ENCODE results near the gene IGF1. TPM values are rescaled to one million over a fixed set of nuclear protein-coding genes. Genes with fewer than 3 reads are reported as not detected.

Gene IGF1
- total and polyA plus RNA-seq, 11 donors = 1.9 to 30.3 (median 13.3) TPM

GRCh38 chr12:102471556-102471955, 8.8 kb downstream of the IGF1 start:
- intact Hi-C loops (cut with DNase I) = no loop called here
- Histone ChIP-seq H3K4me1 (peaks cover 0 to 6% (median 0%) of the 10 kb centered on the region in 12 donors), H3K36me3 (peaks cover 0 to 12% (median 0%) of the 10 kb centered on the region in 9 donors), H3K9me3 (no peaks in the 10 kb centered on the region), H3K27me3 (peaks cover 0 to 4% (median 0%) of the 10 kb centered on the region in 9 donors), H3K4me3 (no peak overlapping the region), H3K27ac (no peak overlapping the region)
- ATAC-seq (no peak), DNase-seq (no peak)
- 70 to 75% (median 72%) methylated on average over 2 of the region's 2 CpGs for WGBS, 4 donors
- no peak for TF ChIP-seq POLR2A (IDR thresholded peaks at IDR 0.05)
- TF ChIP-seq, protein P1, sequence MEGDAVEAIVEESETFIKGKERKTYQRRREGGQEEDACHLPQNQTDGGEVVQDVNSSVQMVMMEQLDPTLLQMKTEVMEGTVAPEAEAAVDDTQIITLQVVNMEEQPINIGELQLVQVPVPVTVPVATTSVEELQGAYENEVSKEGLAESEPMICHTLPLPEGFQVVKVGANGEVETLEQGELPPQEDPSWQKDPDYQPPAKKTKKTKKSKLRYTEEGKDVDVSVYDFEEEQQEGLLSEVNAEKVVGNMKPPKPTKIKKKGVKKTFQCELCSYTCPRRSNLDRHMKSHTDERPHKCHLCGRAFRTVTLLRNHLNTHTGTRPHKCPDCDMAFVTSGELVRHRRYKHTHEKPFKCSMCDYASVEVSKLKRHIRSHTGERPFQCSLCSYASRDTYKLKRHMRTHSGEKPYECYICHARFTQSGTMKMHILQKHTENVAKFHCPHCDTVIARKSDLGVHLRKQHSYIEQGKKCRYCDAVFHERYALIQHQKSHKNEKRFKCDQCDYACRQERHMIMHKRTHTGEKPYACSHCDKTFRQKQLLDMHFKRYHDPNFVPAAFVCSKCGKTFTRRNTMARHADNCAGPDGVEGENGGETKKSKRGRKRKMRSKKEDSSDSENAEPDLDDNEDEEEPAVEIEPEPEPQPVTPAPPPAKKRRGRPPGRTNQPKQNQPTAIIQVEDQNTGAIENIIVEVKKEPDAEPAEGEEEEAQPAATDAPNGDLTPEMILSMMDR (IDR thresholded peaks at IDR 0.05) = no peak

- intact Hi-C loops (cut with DNase I) = no loop called here
- DNase-seq (no peak), ATAC-seq (no peak)
- Histone ChIP-seq H3K36me3 (peaks cover 0 to 12% (median 0%) of the 10 kb centered on the region in 9 donors), H3K27ac (no peak overlapping the region), H3K4me3 (no peak overlapping the region), H3K9me3 (no peaks in the 10 kb centered on the region), H3K27me3 (peaks cover 0 to 4% (median 0%) of the 10 kb centered on the region in 9 donors), H3K4me1 (peaks cover 0 to 6% (median 0%) of the 10 kb centered on the region in 12 donors)
- TF ChIP-seq POLR2A (IDR thresholded peaks at IDR 0.05) = no peak
- TF ChIP-seq, protein P1 (IDR thresholded peaks at IDR 0.05) = no peak
- 56 to 65% (median 58%) methylated on average over 3 of the region's 3 CpGs for WGBS, 4 donors
Observed at GRCh38 chr12:102470945-102471344, 9.4 kb downstream of the IGF1 start.

- no peak overlapping the region for H3K27ac ChIP-seq
- no peaks in the 10 kb centered on the region for H3K9me3 ChIP-seq
- ATAC-seq (no peak), DNase-seq (no peak)
- H3K4me3 ChIP-seq = no peak overlapping the region
- intact Hi-C loops (cut with DNase I) = no loop called here
- H3K4me1 ChIP-seq = peaks cover 0 to 9% (median 0%) of the 10 kb centered on the region in 12 donors
- TF ChIP-seq, protein P1 (IDR thresholded peaks at IDR 0.05) = no peak
- TF ChIP-seq POLR2A (IDR thresholded peaks at IDR 0.05) = no peak
- H3K27me3 ChIP-seq = no peaks in the 10 kb centered on the region
- 72 to 84% (median 82%) methylated on average over 5 of the region's 5 CpGs for WGBS, 4 donors
- H3K36me3 ChIP-seq = peaks cover 0 to 6% (median 0%) of the 10 kb centered on the region in 9 donors
Observed at GRCh38 chr12:102468261-102468915, 12.0 kb downstream of the IGF1 start.

DNA sequence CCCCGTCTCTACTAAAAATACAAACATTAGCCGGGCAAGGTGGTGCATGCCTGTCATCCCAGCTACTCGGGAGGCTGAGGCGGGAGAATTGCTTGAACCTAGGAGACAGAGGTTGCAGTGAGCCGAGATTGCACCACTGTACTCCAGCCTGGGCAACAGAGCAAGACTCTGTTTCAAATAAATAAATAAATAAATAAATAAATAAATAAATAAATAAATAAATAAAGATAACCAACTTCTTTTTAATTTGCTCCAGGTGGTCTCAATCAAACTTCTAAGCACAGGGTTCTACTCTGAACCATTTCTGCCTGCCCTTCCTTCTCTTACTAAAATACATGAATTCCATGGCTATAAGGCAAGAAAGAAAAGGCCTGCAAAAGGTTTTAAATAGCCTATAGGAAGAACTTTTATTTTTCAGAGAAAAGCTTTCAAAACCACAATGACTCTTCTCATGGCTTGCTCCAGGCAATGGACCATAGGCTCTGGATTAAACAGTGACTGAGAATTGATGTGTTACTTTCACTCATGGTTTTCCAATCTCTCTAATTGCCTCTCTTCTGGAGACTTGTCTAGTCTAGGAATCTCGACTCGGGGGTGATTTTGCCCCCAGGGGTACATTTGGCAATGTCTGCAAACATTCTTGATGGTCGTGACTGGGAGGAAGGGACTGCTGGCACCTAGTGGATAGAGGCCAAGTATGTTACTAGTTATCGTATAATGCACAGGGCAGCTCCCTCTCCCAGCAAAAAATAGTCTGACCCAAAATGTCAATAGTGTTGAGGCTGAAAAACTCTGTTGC, 14.4 kb downstream of the IGF1 start:
- 81 to 90% (median 86%) methylated on average over 9 of the region's 9 CpGs for WGBS, 4 donors
- Histone ChIP-seq H3K27me3 (no peaks in the 10 kb centered on the region), H3K4me1 (peaks cover 0 to 13% (median 0%) of the 10 kb centered on the region in 12 donors), H3K9me3 (no peaks in the 10 kb centered on the region), H3K4me3 (no peak overlapping the region), H3K27ac (no peak overlapping the region), H3K36me3 (peaks cover 0 to 6% (median 0%) of the 10 kb centered on the region in 9 donors)
- DNase-seq (no peak), ATAC-seq (no peak)
- intact Hi-C loops (cut with DNase I) = no loop called here
- TF ChIP-seq POLR2A (IDR thresholded peaks at IDR 0.05) = no peak
- TF ChIP-seq, protein P1 (IDR thresholded peaks at IDR 0.05) = no peak
